Renal pelvis (tissue), 4 donors: Measurements from ENCODE around the gene TRPV4. TPM values are rescaled to one million over a fixed set of nuclear protein-coding genes. Genes with fewer than 3 reads are reported as not detected.

Experiments used
- DNase-seq: peaks from one replicate; pipeline ENCODE4 v3.0.0-alpha.2; 2013
- polyA plus RNA-seq, 3 donors: library from polyadenylated mRNA; unstranded; fragments of 120-200 nt; gene quantifications; one replicate each; pipeline ENCODE4 v1.2.1, GENCODE V29; 2013; ENCODE audit not compliant: insufficient read length in 3 of 3

TRPV4 gene
- polyA plus RNA-seq, 3 donors, result 14.7 to 21.7 (median 19.2) TPM

- no peak for DNase-seq
These were observed 91.1 kb downstream of the TRPV4 start for GRCh38 chr12:109741970-109742703.

DNA sequence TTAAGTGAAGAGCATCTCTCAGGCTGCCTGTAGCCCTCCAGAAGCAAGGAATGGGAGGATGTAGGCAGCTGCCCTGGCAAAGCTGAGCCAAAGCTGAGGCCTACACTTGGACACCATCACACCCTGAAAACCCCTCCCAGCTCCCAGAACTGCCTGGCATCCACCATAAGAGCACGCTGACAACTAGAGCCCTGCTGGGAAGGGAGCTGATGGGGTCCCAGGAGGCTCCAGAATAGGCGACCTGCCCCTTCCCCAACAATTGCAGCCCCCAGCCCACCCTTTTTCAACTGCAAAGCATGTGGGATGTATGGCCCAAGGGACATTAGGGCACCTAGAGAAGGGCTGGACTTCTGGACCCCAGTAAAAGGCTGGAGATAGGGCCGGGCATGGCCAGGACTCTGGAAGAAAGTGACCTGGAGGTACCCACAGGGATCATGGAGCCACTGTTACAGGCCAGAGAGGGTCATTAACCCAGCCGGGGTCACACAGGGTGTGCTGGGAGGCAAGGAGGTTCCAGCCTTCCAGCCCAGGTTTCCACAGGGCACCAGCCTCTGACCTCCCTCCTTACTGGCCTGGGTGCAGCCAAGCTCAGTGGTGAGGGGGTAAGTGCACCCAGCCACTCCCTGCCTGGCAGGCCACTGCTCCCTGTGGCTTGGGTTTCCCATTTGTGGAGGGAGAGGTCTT is 91.8 kb downstream of the TRPV4 start:
- no peak for DNase-seq

- no peak for DNase-seq
These were observed 92.4 kb downstream of the TRPV4 start for GRCh38 chr12:109740694-109741245.

DNA sequence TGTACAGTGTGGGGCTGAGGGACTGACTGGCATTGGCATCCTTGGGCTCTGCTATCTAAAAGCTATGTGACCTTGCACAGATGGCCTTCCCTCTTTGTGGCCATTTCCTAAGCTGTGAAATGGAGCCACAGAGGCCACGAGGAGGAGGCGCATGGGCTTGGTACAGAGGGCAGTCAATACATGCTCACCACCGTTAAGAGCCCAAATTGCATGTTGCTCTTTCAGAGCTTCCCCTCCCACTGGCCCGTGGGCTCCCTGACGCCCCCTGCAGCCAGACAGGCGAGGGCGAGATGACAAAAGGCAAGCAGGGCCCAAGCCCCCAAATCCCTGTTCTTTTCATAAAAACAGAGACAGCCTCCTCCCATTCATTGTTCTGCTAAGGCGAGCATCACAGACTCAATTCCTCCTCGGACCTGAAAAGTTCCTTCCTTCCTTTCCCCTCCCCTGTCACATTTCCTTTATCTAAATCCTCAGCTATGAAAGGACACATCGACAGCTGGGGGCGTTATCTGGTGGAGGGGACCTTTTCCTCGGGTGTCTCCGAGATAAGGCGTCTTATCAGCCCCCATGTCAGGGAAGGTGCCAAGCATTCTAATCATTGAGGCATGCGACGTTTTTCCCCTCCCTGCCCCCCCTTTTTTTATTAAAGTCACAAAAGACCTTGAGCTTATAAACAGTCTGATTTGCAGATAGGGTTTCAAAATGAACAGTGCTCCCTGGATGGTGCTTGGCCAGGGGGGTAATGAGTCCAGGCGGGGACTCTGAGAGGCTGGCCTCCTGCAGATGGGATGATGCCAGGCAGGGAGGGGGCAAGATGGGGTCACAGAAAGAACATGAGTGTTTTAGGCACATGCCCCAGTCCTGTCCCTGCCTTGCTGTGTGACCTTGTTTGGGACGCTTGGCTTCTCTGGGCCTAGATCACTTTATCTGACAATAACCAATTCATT is 93.2 kb downstream of the TRPV4 start:
- no peak for DNase-seq

GRCh38 chr12:109738878-109739665 is 94.1 kb downstream of the TRPV4 start:
- no peak for DNase-seq

DNA sequence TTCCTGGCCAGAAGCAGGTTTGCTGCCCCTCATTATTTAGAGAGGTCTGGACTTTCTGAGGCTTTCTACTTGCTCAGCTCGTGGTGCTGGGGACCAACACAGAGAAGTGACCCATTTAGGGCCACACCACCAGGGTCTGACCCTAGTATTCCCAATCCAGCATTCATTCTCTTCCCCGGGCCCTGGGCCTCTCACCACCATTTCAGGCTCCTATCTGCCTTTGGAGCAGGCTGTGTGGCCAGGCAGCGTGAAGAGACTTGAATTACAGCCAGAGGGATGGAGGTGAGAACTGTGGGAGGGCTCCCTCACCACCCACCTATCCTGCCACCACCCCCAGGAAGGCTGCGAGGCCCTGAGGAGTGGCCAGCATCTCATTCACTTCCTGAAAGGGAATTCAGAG is 95.0 kb downstream of the TRPV4 start:
- DNase-seq, result no peak

DNA sequence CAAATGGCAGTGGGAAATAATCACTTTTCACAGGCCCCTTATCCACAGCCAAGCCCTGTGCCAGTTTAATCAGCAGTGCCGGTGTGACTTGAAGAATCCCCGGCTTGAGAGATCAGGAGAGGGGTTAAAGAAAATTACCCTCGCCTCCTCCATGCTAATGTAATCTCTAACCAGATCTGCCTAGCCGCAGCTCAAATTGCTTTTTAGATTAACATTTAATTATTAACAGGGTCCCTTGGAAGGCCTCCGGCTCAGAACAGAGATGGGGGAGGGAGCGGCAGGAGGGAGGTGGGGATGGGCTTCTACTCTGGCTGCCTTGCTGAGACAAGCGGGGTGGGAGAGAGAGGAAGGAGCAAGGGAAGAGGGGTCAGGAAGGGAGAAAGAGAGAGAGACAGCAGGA is 95.6 kb downstream of the TRPV4 start:
- peak; percentile 72 for DNase-seq

- no peak for DNase-seq
These were observed 96.1 kb downstream of the TRPV4 start for GRCh38 chr12:109737126-109737525.

- DNase-seq, result peak; percentile 89
These were observed 96.6 kb downstream of the TRPV4 start for GRCh38 chr12:109736552-109737108.

- DNase-seq, result no peak
These were observed 97.2 kb downstream of the TRPV4 start for GRCh38 chr12:109735825-109736551.

GRCh38 chr12:109735051-109735521 is 98.1 kb downstream of the TRPV4 start:
- no peak for DNase-seq

- no peak for DNase-seq
These were observed 98.8 kb downstream of the TRPV4 start for GRCh38 chr12:109734219-109735000.

Other genes starting within 250 kb of the TRPV4 start
- gene FAM222A, start 119.6 kb downstream of the TRPV4 start, polyA plus RNA-seq, result 1 to 10 TPM; 7.8 to 10.0 (median 8.3) TPM
- 10 to 100 TPM; 31.7 to 38.6 (median 32.5) TPM for gene GLTP, start 47.1 kb upstream of the TRPV4 start, polyA plus RNA-seq
- 10 to 100 TPM; 24.6 to 32.1 (median 27.7) TPM for gene TCHP, start 66.9 kb upstream of the TRPV4 start, polyA plus RNA-seq
- 10 to 100 TPM; 30.8 to 51.8 (median 48.9) TPM for gene GIT2, start 163.0 kb upstream of the TRPV4 start, polyA plus RNA-seq
- gene ANKRD13A, start 166.0 kb upstream of the TRPV4 start, polyA plus RNA-seq, result 10 to 100 TPM; 33.7 to 47.8 (median 46.4) TPM
- 10 to 100 TPM; 29.5 to 38.6 (median 38.3) TPM for gene C12orf76, start 215.1 kb upstream of the TRPV4 start, polyA plus RNA-seq